Astrocyte (in vitro differentiated cells and primary cell): Measurements from ENCODE around the gene THY1. TPM values are rescaled to one million over a fixed set of nuclear protein-coding genes. Genes with fewer than 3 reads are reported as not detected.

Experiments
- DNase-seq: peaks from one replicate; pipeline ENCODE4 v3.0.0-alpha.2; 2010; ENCODE audit warnings: low read depth
- FAIRE-seq: peaks from 2 replicates; lab custom pipeline; 2011; peaks lifted over from hg19 to GRCh38; lab: Jason Lieb, UNC
- H2AFZ ChIP-seq: 2 replicates; pipeline ENCODE4 v1.6.0; 2012; ENCODE audit warnings: low read depth, low read length, inconsistent platforms
- H3K27ac ChIP-seq: 2 replicates; pipeline ENCODE4 v1.5.1; 2011; ENCODE audit warnings: low read depth, low read length, inconsistent platforms
- H3K27me3 ChIP-seq: 2 replicates; pipeline ENCODE4 v1.6.0; 2011; ENCODE audit warnings: low read length, inconsistent platforms; ENCODE audit not compliant: insufficient read depth
- H3K36me3 ChIP-seq: 2 replicates; pipeline ENCODE4 v1.5.1; 2011; ENCODE audit warnings: low read length, inconsistent platforms; ENCODE audit not compliant: insufficient read depth
- H3K4me1 ChIP-seq: 2 replicates; pipeline ENCODE4 v1.5.1; 2011; ENCODE audit warnings: low read length, inconsistent platforms; ENCODE audit not compliant: insufficient read depth
- H3K4me2 ChIP-seq: 2 replicates; pipeline ENCODE4 v1.6.0; 2012; ENCODE audit warnings: low read length, inconsistent platforms
- H3K4me3 ChIP-seq: 2 replicates; pipeline ENCODE4 v1.5.1; 2011; ENCODE audit warnings: low read depth, mild to moderate bottlenecking, low read length, inconsistent platforms; ENCODE audit not compliant: insufficient read depth
- H3K79me2 ChIP-seq: 2 replicates; pipeline ENCODE4 v1.6.0; 2012; ENCODE audit warnings: mild to moderate bottlenecking, low read length, inconsistent platforms; ENCODE audit not compliant: insufficient read depth
- H3K9ac ChIP-seq: 2 replicates; pipeline ENCODE4 v1.6.0; 2012; ENCODE audit warnings: mild to moderate bottlenecking, low read length, inconsistent platforms
- H3K9me3 ChIP-seq: 2 replicates; pipeline ENCODE4 v1.5.1; 2012; ENCODE audit warnings: low read depth, mild to moderate bottlenecking, low read length, inconsistent platforms; ENCODE audit not compliant: insufficient read depth
- H4K20me1 ChIP-seq: 2 replicates; pipeline ENCODE4 v1.6.0; 2012; ENCODE audit warnings: low read length, inconsistent platforms; ENCODE audit not compliant: insufficient read depth
- H3K27ac Mint-ChIP-seq: one replicate; pipeline ENCODE4 v1.8.0; 2021; ENCODE audit warnings: mild to moderate bottlenecking, mixed read lengths; ENCODE audit not compliant: unreplicated experiment
- H3K27me3 Mint-ChIP-seq: one replicate; pipeline ENCODE4 v1.8.0; 2021; ENCODE audit warnings: low read depth, mixed read lengths; ENCODE audit not compliant: unreplicated experiment
- H3K36me3 Mint-ChIP-seq: one replicate; pipeline ENCODE4 v1.8.0; 2021; ENCODE audit warnings: low read depth, mixed read lengths; ENCODE audit not compliant: unreplicated experiment
- H3K4me1 Mint-ChIP-seq: one replicate; pipeline ENCODE4 v1.8.0; 2021; ENCODE audit warnings: low read depth, mixed read lengths; ENCODE audit not compliant: unreplicated experiment
- H3K4me3 Mint-ChIP-seq: one replicate; pipeline ENCODE4 v1.8.0; 2021; ENCODE audit warnings: mild to moderate bottlenecking, moderate library complexity, mixed read lengths; ENCODE audit not compliant: unreplicated experiment
- H3K9me3 Mint-ChIP-seq: one replicate; pipeline ENCODE4 v1.8.0; 2021; ENCODE audit warnings: mild to moderate bottlenecking, mixed read lengths; ENCODE audit not compliant: unreplicated experiment
- CTCF ChIP-seq: IDR thresholded peaks from 2 replicates; pipeline ENCODE4 v1.5.1; 2011; ENCODE audit warnings: low read depth, mild to moderate bottlenecking, inconsistent platforms, low read length, moderate library complexity; ENCODE audit not compliant: insufficient read depth
- EZH2 ChIP-seq: IDR thresholded peaks from 2 replicates; pipeline ENCODE4 v1.6.1; 2012; ENCODE audit warnings: mild to moderate bottlenecking, low read length, inconsistent platforms; ENCODE audit not compliant: insufficient read depth
- total RNA-seq: library from RNA; stranded (reverse); gene quantifications from 2 replicates; pipeline ENCODE4 v1.2.1, GENCODE V29; 2021

THY1 gene
- total RNA-seq, 1 donor from 2014 or later = 104 TPM

GRCh38 chr11:119419834-119420492 lies 3.0 kb downstream of the THY1 start:
- Mint-ChIP-seq H3K36me3 (peaks cover 25% of the 10 kb centered on the region), H3K4me3 (no peak overlapping the region), H3K27me3 (peaks cover 14% of the 10 kb centered on the region), H3K4me1 (peaks cover 16% of the 10 kb centered on the region), H3K9me3 (no peaks in the 10 kb centered on the region), H3K27ac (no peak overlapping the region)
- Histone ChIP-seq H3K27me3 (no peaks in the 10 kb centered on the region), H4K20me1 (peaks cover 30% of the 10 kb centered on the region), H3K79me2 (peaks cover 43% of the 10 kb centered on the region), H2AFZ (no peak overlapping the region), H3K27ac (no peak overlapping the region), H3K9me3 (peaks cover 4% of the 10 kb centered on the region), H3K4me3 (no peak overlapping the region), H3K36me3 (peaks cover 8% of the 10 kb centered on the region), H3K4me2 (peak overlapping the region; percentile 99), H3K4me1 (peaks cover 45% of the 10 kb centered on the region), H3K9ac (no peak overlapping the region)
- FAIRE-seq (no peak), DNase-seq (no peak)
- TF ChIP-seq CTCF (no peak), EZH2 (no peak)

- Histone ChIP-seq H3K4me3 (no peak overlapping the region), H4K20me1 (peaks cover 30% of the 10 kb centered on the region), H3K79me2 (peaks cover 43% of the 10 kb centered on the region), H3K36me3 (peaks cover 8% of the 10 kb centered on the region), H3K9ac (no peak overlapping the region), H3K27me3 (no peaks in the 10 kb centered on the region), H3K4me2 (no peak overlapping the region), H3K4me1 (peaks cover 45% of the 10 kb centered on the region), H2AFZ (no peak overlapping the region), H3K9me3 (no peaks in the 10 kb centered on the region), H3K27ac (peak overlapping the region; percentile 19)
- H3K4me1 Mint-ChIP-seq = peaks cover 16% of the 10 kb centered on the region
- H3K36me3 Mint-ChIP-seq = peaks cover 25% of the 10 kb centered on the region
- no peak overlapping the region for H3K4me3 Mint-ChIP-seq
- peaks cover 8% of the 10 kb centered on the region for H3K27me3 Mint-ChIP-seq
- DNase-seq (no peak), FAIRE-seq (no peak)
- TF ChIP-seq CTCF (no peak), EZH2 (no peak)
- no peak overlapping the region for H3K27ac Mint-ChIP-seq
- no peaks in the 10 kb centered on the region for H3K9me3 Mint-ChIP-seq
Observed at GRCh38 chr11:119419246-119419645, 3.7 kb downstream of the THY1 start.

- H3K4me1 ChIP-seq = peaks cover 45% of the 10 kb centered on the region
- H2AFZ ChIP-seq = no peak overlapping the region
- no peak overlapping the region for H3K27ac Mint-ChIP-seq
- peaks cover 43% of the 10 kb centered on the region for H3K79me2 ChIP-seq
- no peak for DNase-seq
- H3K36me3 ChIP-seq = peaks cover 8% of the 10 kb centered on the region
- no peaks in the 10 kb centered on the region for H3K9me3 Mint-ChIP-seq
- H4K20me1 ChIP-seq = peaks cover 30% of the 10 kb centered on the region
- no peak overlapping the region for H3K4me3 ChIP-seq
- H3K27me3 ChIP-seq = no peaks in the 10 kb centered on the region
- peak overlapping the region; percentile 78 for H3K9ac ChIP-seq
- no peak overlapping the region for H3K4me2 ChIP-seq
- peaks cover 4% of the 10 kb centered on the region for H3K27me3 Mint-ChIP-seq
- no peak for TF ChIP-seq CTCF
- no peak for TF ChIP-seq EZH2
- H3K36me3 Mint-ChIP-seq = peaks cover 25% of the 10 kb centered on the region
- H3K4me3 Mint-ChIP-seq = no peak overlapping the region
- peak overlapping the region; percentile 93 for H3K27ac ChIP-seq
- H3K9me3 ChIP-seq = no peaks in the 10 kb centered on the region
- H3K4me1 Mint-ChIP-seq = peaks cover 16% of the 10 kb centered on the region
- FAIRE-seq = no peak
Observed at GRCh38 chr11:119418759-119419158, 4.2 kb downstream of the THY1 start.
